Liver (tissue), 3 donors: Measurements from ENCODE around the gene FAM124A.

Source experiments
- ATF3 ChIP-seq: IDR thresholded peaks from 2 replicates; pipeline ENCODE4 v1.6.1; 2016; ENCODE audit warnings: antibody characterized with exemption
- CTCF ChIP-seq: fragments of 150-350 bp; IDR thresholded peaks from 2 replicates; pipeline ENCODE4 v1.5.1; 2017; ENCODE audit warnings: improper control_type of control experiment, low read depth, low read length; ENCODE audit not compliant: missing input control
- NR2F2 ChIP-seq: IDR thresholded peaks from 2 replicates; pipeline ENCODE4 v1.6.1; 2016; ENCODE audit warnings: antibody characterized with exemption
- donor health status: healthy.
- donor health status: healthy.

GRCh38 chr13:51229731-51230130 lies 7.5 kb downstream of the FAM124A start:
- no peak for TF ChIP-seq CTCF
- no peak for TF ChIP-seq ATF3
- no peak for TF ChIP-seq NR2F2
